PFSK-1 (cell line): ENCODE results near the gene CSNK1G3.

Source experiments
- FOXP2 ChIP-seq: optimal IDR thresholded peaks from 2 replicates; pipeline ENCODE3; 2011; ENCODE audit warnings: borderline replicate concordance, control low read depth, inconsistent platforms; ENCODE audit not compliant: insufficient read depth; ENCODE audit errors: extremely low read length, extremely low read depth
- POLR2AphosphoS5 ChIP-seq: IDR thresholded peaks from 2 replicates; pipeline ENCODE4 v1.6.1; 2012; ENCODE audit warnings: low read depth, mild to moderate bottlenecking, control low read depth, low read length, moderate library complexity
- SIN3A ChIP-seq: IDR thresholded peaks from 2 replicates; pipeline ENCODE4 v1.6.1; 2012; ENCODE audit warnings: mild to moderate bottlenecking, low read length, moderate library complexity, borderline replicate concordance; ENCODE audit not compliant: insufficient read depth
- TAF1 ChIP-seq: IDR thresholded peaks from 2 replicates; pipeline ENCODE4 v1.6.1; 2012; ENCODE audit warnings: low read length, control low read depth, borderline replicate concordance; ENCODE audit not compliant: insufficient read depth
- TF ChIP-seq, protein P1 (sequence below), 2 experiments: IDR thresholded peaks; 2 replicates each; pipeline versions ENCODE4 v1.6.1 to v1.8.0; 2011 to 2012; ENCODE audit warnings: low read depth in 2 of 2, low read length in 2 of 2, control low read depth in 1 of 2, inconsistent platforms in 1 of 2, mild to moderate bottlenecking in 1 of 2, moderate library complexity in 1 of 2; ENCODE audit not compliant: insufficient read depth in 1 of 2

CSNK1G3 gene

DNA sequence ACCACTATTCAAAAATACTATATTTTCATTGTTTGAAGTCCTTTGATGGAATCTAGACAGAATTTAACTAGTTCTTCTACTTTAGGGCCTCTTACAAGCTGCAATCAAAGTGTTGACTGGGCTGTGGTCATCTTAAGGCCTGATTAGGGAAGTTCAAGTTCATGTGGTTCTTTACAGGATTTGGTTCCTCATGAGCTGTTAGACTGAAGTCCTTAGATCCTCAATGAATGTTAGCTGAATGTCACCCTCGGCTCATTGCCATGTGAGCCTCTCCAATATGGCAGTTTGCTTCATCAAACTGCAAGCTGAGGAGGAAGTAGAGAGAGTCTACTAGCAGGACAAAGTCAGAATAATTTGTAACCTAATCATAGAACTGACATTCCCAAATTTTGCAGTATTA lies 135.1 kb downstream of the CSNK1G3 start:
- TF ChIP-seq POLR2AphosphoS5 (no peak), FOXP2 (no peak), SIN3A (no peak), TAF1 (no peak)
- TF ChIP-seq, protein P1, sequence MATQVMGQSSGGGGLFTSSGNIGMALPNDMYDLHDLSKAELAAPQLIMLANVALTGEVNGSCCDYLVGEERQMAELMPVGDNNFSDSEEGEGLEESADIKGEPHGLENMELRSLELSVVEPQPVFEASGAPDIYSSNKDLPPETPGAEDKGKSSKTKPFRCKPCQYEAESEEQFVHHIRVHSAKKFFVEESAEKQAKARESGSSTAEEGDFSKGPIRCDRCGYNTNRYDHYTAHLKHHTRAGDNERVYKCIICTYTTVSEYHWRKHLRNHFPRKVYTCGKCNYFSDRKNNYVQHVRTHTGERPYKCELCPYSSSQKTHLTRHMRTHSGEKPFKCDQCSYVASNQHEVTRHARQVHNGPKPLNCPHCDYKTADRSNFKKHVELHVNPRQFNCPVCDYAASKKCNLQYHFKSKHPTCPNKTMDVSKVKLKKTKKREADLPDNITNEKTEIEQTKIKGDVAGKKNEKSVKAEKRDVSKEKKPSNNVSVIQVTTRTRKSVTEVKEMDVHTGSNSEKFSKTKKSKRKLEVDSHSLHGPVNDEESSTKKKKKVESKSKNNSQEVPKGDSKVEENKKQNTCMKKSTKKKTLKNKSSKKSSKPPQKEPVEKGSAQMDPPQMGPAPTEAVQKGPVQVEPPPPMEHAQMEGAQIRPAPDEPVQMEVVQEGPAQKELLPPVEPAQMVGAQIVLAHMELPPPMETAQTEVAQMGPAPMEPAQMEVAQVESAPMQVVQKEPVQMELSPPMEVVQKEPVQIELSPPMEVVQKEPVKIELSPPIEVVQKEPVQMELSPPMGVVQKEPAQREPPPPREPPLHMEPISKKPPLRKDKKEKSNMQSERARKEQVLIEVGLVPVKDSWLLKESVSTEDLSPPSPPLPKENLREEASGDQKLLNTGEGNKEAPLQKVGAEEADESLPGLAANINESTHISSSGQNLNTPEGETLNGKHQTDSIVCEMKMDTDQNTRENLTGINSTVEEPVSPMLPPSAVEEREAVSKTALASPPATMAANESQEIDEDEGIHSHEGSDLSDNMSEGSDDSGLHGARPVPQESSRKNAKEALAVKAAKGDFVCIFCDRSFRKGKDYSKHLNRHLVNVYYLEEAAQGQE (IDR thresholded peaks at IDR 0.05; ENCODE audit: insufficient read depth in 1 of 2, low read depth in 2 of 2, low read length in 2 of 2) = no peak

DNA sequence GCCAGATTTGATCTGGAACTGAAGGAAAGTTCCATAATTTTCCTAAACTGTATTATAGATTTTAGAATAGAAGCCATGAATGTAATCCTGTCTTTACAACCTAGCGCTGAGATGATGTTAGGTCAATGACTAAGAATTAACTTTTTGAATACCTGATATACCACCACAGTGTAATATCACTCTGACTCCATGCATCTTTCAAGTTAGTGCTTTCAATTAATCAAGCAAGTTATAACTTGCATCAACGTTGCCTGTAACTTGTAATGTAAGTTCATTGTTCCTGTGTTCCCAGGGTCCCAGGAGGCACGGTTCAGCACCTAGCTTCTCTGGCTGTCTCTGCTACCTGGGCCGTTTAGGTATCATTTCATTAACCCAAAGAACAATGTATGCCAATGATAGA lies 139.3 kb downstream of the CSNK1G3 start:
- TF ChIP-seq, protein P1 (IDR thresholded peaks at IDR 0.05; ENCODE audit: insufficient read depth in 1 of 2, low read depth in 2 of 2, low read length in 2 of 2) = no peak
- TF ChIP-seq FOXP2 (no peak), TAF1 (no peak), SIN3A (no peak)

DNA sequence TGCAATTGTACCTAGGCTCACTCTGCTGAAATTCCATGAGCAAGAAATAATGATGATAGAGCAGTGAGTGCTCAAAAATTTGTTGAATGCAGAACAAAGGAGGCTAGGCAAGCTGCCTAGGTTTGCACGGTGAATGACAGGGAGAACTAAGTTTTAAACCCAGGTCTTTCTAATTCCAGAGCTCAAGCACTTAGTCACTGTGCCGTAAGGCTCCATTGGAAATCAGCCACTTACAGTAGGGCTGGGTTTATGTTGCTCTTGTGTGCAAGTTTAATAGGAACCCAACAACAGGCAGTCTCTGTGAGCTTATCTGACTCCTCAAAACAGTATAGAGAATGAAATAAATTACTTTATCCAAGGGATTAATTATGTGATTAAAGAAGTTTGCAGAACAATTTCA lies 147.0 kb downstream of the CSNK1G3 start:
- no peak for TF ChIP-seq SIN3A

DNA sequence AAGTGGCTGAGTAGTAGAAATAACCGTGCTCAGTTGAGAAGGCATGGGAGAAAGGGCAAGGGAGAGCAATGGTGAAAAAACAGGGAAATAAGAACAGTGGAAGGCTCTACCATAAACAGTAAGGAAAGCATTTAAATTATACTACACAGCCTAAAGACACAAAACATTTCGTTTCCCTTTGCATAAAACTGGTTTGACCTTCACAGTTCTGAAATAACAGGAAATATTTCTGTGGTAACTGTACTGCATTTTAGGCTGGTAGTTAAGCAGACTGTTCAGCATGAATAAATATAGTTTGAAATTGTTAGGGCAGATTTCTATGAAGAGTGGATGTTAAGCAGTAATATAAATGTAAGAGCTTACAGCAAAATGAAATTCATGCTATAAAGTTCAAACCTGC lies 147.5 kb downstream of the CSNK1G3 start:
- TF ChIP-seq FOXP2 = no peak
- TF ChIP-seq POLR2AphosphoS5 = no peak
- no peak for TF ChIP-seq SIN3A
- TF ChIP-seq, protein P1 (IDR thresholded peaks at IDR 0.05; ENCODE audit: insufficient read depth in 1 of 2, low read depth in 2 of 2, low read length in 2 of 2) = no peak
- TF ChIP-seq TAF1 = no peak

DNA sequence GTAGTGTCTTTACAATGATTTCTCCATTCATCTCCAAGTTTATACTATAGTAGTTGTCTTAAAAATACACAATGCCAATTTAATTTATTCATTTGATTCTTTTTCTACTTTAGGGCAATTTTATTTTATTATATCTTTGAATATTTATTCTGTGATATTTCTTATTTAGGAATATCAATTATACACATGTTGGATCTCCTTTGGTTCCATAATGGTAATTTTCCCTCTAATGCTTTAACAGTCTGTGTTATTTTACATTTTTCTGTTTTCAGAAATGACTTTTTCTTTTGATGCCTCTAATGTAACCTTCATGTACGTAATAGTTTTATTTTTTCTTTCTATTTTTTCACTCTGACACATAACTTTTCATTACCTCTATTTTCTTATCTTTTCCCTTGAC lies 153.0 kb downstream of the CSNK1G3 start:
- TF ChIP-seq SIN3A (no peak), FOXP2 (no peak), POLR2AphosphoS5 (no peak), TAF1 (no peak)
- TF ChIP-seq, protein P1 (IDR thresholded peaks at IDR 0.05; ENCODE audit: insufficient read depth in 1 of 2, low read depth in 2 of 2, low read length in 2 of 2) = no peak
